DMS79 (cell line): Measurements from ENCODE around the gene LRRC8B.

Source experiments
- DNase-seq: peaks from one replicate; lab custom pipeline; 2025; lab: John Stamatoyannopoulos, UW

The LRRC8B gene

DNA sequence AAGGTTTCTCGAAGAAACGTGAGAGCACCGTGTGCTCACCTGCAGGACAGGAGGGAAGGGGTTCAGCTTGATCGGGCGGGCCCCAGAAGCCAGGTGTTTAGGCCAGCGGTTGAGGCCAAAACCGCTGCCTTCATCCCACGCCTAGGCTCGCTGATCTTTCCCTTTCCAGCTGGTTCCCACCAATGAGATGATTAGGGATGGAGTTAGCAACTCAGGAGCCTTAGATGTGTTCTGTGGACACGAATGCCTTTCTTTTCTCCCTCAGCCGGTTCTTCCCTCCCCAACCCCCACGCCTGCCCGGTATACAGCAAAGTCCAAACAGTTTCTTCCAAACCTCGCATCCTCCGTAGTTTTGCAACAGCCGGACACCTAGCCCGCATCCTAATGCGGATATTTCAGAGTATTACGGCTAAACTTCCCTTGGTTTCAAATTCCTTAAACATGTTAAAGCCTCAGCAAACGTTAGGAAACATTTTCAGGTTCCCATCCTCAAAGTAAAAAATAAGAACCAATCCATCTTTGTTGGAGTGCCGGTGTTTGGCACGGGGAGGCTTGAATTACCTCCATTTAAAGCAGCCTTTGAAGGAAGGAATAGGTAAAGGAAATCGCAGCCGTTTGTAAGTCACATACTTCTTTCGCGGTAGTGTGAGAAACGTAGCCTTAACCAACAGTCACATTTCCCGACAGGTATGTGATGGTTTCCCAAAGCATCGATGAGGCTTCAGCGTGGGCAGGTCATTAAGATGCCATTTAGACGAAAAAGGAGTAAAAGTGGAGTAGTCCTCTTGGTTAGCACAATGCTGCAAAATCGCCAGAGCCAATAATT is 109.4 kb downstream of the LRRC8B start:
- DNase-seq: no peak

DNA sequence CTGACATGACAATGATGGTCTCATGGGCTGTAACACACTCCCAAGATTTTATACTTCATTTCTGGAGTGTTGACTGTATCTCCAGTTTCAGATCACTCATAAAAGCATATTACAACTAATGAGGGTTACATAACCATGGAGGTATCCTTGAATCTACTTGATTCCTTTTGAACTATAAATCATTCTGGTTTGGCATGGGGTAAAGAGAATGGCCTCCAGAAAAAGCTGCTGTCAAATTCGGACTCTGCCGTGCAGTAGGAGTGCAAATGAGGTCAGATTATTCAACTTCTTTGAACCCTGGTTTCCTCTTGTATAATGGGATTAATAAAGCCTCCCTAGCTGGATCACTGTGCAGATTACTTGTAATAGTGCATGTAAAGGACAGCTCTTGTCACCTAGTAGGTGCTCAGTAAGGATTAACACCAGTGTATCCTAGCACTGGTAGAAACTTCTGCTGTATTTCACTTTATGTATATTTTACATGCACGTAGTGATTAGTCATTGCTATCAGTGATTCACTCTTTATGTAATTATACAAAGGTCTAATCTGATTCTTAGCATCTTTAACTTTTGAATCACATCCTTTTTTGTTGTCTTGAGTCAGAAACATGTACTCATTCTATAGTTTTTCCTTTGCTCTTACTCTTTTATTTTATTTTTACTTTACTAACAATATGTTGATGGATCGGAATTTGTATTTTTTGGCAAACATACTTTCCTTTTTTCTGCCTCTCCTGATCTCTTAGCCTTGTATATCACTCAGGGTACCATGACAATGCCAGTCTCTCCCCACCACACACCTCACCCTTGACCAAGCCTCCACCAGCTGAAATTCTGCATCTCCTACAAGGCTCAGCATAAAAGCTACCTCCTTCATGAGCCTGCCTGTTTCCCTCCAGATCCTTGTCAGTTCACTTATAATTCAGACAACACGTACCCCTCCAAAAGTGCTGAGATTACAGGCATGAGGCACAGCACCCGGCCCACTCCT is 111.5 kb downstream of the LRRC8B start:
- no peak for DNase-seq

DNA sequence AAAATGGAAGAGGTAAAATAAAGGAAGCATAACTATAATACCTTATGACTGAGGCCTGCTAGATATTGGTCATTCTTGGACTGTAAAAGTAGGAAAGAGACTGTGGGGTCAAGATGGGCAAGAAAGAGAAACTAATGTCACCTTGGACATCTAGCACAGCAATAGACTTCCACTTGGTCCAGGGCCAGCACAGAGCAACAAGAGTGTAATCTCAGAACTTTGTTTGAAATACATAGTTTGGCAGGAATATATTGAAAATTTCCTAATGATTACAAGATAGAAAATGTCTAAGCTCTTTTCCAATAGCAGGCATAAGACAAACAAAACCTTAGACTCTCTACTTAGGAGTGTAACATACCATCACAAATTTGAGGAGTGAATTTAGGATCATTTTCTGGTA is 112.9 kb downstream of the LRRC8B start:
- no peak for DNase-seq

DNA sequence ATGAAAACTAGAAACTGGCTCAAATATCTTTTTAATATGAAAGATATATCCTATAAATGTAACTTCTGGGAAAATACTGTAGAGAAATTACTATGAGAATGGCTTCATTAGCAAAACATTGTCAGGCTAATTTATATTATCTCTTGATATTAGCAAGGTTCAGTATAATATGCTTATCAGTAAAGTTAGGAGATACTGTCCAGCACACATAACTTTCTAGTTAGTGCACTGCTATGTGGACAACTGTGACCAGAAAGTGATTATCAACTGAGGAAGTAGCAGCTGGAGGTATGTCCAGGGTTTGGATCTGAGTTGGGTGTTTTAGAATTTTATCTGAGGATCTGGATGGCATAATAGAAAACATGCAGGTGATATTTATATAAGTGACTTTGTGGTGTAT is 115.8 kb downstream of the LRRC8B start:
- DNase-seq: no peak

DNA sequence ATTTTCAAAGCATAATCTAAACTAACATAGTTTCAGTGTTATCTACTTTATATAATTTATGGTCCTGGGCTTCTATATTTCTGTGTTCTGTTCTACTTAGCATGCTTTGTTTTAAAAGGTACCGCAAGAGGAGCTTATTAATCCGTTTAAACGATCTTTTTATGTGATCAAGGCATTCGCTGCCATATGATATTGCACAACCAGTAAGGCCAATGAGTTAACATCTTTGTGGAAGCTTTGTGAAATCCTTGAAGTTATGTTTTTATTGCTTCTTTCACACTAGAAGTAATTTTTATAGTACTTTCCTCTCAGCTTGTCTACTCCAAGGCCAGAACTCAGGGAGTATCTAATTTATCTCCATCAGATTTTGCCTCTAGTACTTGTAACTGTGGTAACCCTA is 117.2 kb downstream of the LRRC8B start:
- DNase-seq: no peak

DNA sequence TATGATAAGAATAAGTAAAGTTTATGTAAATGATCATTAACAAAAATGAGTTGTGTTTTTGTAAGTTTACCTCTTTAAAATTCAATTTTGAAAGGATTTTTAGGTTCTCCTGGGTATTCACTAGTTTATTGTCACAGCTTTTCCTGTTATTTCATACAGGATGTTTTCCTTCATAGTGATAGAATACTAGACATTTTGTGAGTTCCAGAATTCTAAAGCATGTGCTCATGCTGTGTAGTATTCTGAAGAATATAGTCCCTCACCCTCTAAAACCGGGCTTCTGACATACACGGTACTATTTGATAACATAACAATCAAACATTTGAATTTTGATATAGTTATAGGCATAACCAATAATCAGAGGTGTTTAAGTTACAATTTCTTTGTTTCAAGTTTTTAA is 118.9 kb downstream of the LRRC8B start:
- DNase-seq: no peak

DNA sequence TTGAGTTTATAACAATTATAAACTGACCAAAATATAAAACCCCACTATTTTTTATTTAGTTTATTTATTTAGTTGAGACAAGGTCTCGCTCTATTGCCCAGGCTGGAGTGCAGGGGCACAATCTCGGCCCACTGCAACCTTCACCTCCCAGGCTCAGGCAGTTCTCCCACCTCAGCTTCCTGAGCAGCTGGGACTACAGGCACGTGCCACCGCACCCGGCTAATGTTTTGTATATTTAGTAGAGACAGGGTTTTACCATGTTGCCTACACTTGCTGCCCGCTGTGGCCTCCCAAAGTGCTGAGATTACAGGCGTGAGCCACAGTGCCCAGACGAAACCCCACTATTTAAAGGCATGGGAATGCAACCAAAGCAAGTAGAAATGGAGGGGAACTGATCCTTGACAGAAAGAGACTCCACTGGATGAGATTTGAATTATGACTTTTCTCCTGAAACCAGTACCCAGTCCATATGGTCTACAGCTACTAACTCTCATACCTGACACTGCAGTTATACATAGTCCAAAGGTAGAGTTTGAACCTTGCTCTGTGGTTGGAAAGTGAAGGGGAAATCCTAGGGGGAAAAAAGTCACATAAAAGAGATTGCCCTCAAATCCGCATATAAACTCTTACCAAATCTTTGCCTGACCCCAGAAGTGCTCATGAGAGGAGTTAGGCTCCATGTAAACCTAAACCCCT is 119.6 kb downstream of the LRRC8B start:
- DNase-seq: no peak

DNA sequence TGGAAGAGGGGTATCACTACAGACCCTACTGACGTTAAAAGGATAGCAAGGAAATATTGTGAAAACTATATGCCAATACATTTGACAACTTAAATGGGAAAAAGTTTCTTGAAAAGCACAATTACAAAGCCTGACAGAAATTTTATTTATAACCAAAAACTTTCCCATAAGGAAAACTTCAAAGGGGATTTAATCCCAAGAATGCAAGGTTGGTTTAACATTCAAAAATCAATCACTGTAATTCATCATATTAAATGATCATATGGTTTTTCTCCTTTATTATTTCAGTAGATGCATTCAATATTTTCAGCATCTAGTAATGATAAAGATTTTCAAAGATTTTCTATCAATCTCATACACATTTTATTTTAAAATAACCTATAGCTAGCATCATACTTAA is 121.6 kb downstream of the LRRC8B start:
- no peak for DNase-seq
